Gastrocnemius medialis (tissue), 4 donors: ENCODE measurements around the gene PARD3. TPM values are rescaled to one million over a fixed set of nuclear protein-coding genes. Genes with fewer than 3 reads are reported as not detected.
A peak's percentile ranks its signal among the peaks of the same experiment; 100 is the strongest.

Experiments used
- ATAC-seq, 2 donors: fragments of 150-250 bp; one replicate each; pipeline ENCODE4 v1.9.1; 2016
- DNase-seq, 2 donors: peaks; one replicate each; pipeline ENCODE4 v3.0.0-alpha.2; 2019
- H3K27ac ChIP-seq, 4 donors: fragments of 200-600 bp; sonication (generic); 1 replicate in 1 of 4; 2 replicates in 3 of 4; pipeline ENCODE4 v1.5.1; 2016 to 2018; ENCODE audit warnings: mild to moderate bottlenecking in 2 of 4, moderate library complexity in 1 of 4
- H3K27me3 ChIP-seq, 3 donors: fragments of 200-600 bp; sonication (generic) in 2 of 3; 1 replicate in 1 of 3; 2 replicates in 2 of 3; pipeline versions ENCODE4 v1.5.1 to v1.6.0; 2016 to 2019; ENCODE audit warnings: mild to moderate bottlenecking in 1 of 3, moderate library complexity in 1 of 3
- H3K36me3 ChIP-seq, 2 donors: fragments of 200-600 bp; sonication (generic) in 1 of 2; one replicate each; pipeline ENCODE4 v1.5.1; 2017 to 2018
- H3K4me1 ChIP-seq, 2 donors: fragments of 200-600 bp; sonication (generic) in 1 of 2; one replicate each; pipeline ENCODE4 v1.5.1; 2016 to 2017; ENCODE audit warnings: mild to moderate bottlenecking in 2 of 2
- H3K4me3 ChIP-seq, 4 donors: fragments of 200-600 bp; sonication (generic) in 3 of 4; 1 replicate in 1 of 4; 2 replicates in 3 of 4; pipeline ENCODE4 v1.5.1; 2016 to 2019; ENCODE audit warnings: mild to moderate bottlenecking in 2 of 4
- H3K9me3 ChIP-seq, 3 donors: fragments of 200-600 bp; sonication (generic) in 2 of 3; 1 replicate in 1 of 3; 2 replicates in 2 of 3; pipeline ENCODE4 v1.5.1; 2016 to 2019
- CTCF ChIP-seq, 5 experiments: fragments of 450-650 bp in 3 of 5; fragments of 200-600 bp in 2 of 5; sonication (generic) in 2 of 5; IDR thresholded peaks in 4 of 5; conservative IDR thresholded peaks in 1 of 5; 1 replicate in 4 of 5; 2 replicates in 1 of 5; pipeline ENCODE4 v1.5.1; 2016 to 2019; ENCODE audit warnings: antibody characterized with exemption in 5 of 5, mild to moderate bottlenecking in 3 of 5, moderate library complexity in 3 of 5
- POLR2A ChIP-seq, 2 donors: fragments of 450-650 bp; IDR thresholded peaks; one replicate each; pipeline ENCODE4 v1.6.1; 2017; ENCODE audit warnings: antibody characterized with exemption in 2 of 2, mild to moderate bottlenecking in 2 of 2, moderate library complexity in 2 of 2
- in situ Hi-C, 4 donors: fragments of 200-750 bp; cut with MboI; loops; one replicate each; pipeline versions ENCODE4 v1.15.0 to v1.8.0; 2017; ENCODE audit warnings: low sequenced_read_pairs in 4 of 4
- intact Hi-C: fragments of 100-400 bp; cut with DNase I; formaldehyde crosslinking; loops from one replicate; pipeline ENCODE4 v1.15.1; 2023; ENCODE audit warnings: low total_unique reads
- total RNA-seq, 4 donors: library from RNA; depleted of rRNA; stranded (reverse); fragments of >200 nt; gene quantifications; one replicate each; pipeline versions ENCODE4 v1.1.0 to v1.2.3, GENCODE V29; 2016

Gene PARD3
- total RNA-seq, 4 donors from 2014 or later: 64.6 to 75.8 (median 68.3) TPM

- Histone ChIP-seq H3K9me3 (no peaks in the 10 kb centered on the region), H3K4me3 (no peak overlapping the region), H3K4me1 (peaks cover 14 to 16% of the 10 kb centered on the region in 2 donors), H3K27me3 (no peaks in the 10 kb centered on the region), H3K36me3 (no peaks in the 10 kb centered on the region), H3K27ac (no peak overlapping the region)
- intact Hi-C loops (no loop called here), in situ Hi-C loops (loop anchor here in 1 of 4 donors (25.0 kb wide), 1 partner anchor 165 kb away; no protein-coding TSS in a partner anchor)
- TF ChIP-seq CTCF (IDR thresholded peaks at IDR 0.05 in 4 of 5, conservative IDR thresholded peaks at IDR 0.05 in 1 of 5) (no peak), POLR2A (IDR thresholded peaks at IDR 0.05) (no peak)
- DNase-seq: no peak
- no peak for ATAC-seq
These were observed 12.0 kb upstream of the PARD3 start for GRCh38 chr10:34826857-34827766.

- H3K36me3 ChIP-seq: no peaks in the 10 kb centered on the region
- intact Hi-C loops (no loop called here), in situ Hi-C loops (loop anchor here in 1 of 4 donors (25.0 kb wide), 1 partner anchor 164 kb away; no protein-coding TSS in a partner anchor)
- peak overlapping the region in 1 of 4 donors; percentile 36 for H3K27ac ChIP-seq
- no peaks in the 10 kb centered on the region for H3K9me3 ChIP-seq
- no peak overlapping the region for H3K4me3 ChIP-seq
- H3K4me1 ChIP-seq: peaks cover 14 to 16% of the 10 kb centered on the region in 2 donors
- no peaks in the 10 kb centered on the region for H3K27me3 ChIP-seq
- TF ChIP-seq POLR2A (IDR thresholded peaks at IDR 0.05) (no peak), CTCF (IDR thresholded peaks at IDR 0.05 in 4 of 5, conservative IDR thresholded peaks at IDR 0.05 in 1 of 5) (no peak)
- no peak for DNase-seq
- ATAC-seq: no peak
These were observed 11.1 kb upstream of the PARD3 start for GRCh38 chr10:34826221-34826620.

GRCh38 chr10:34825414-34825813 lies 10.3 kb upstream of the PARD3 start:
- in situ Hi-C loops: loop anchor here in 1 of 4 donors (25.0 kb wide), 1 partner anchor 163 kb away; no protein-coding TSS in a partner anchor
- Histone ChIP-seq H3K36me3 (no peaks in the 10 kb centered on the region), H3K9me3 (no peaks in the 10 kb centered on the region), H3K4me1 (peaks cover 14 to 16% of the 10 kb centered on the region in 2 donors), H3K27me3 (no peaks in the 10 kb centered on the region), H3K4me3 (no peak overlapping the region), H3K27ac (peak overlapping the region in 2 of 4 donors; percentile 13 to 36)
- intact Hi-C loops: no loop called here
- ATAC-seq (peak; percentile 79 to 80), DNase-seq (no peak)
- no peak for TF ChIP-seq CTCF (IDR thresholded peaks at IDR 0.05 in 4 of 5, conservative IDR thresholded peaks at IDR 0.05 in 1 of 5)
- no peak for TF ChIP-seq POLR2A (IDR thresholded peaks at IDR 0.05)

- DNase-seq: no peak
- Histone ChIP-seq H3K4me1 (peaks cover 14 to 16% of the 10 kb centered on the region in 2 donors), H3K36me3 (no peaks in the 10 kb centered on the region), H3K9me3 (no peaks in the 10 kb centered on the region), H3K4me3 (no peak overlapping the region), H3K27me3 (no peaks in the 10 kb centered on the region), H3K27ac (peak overlapping the region in 2 of 4 donors; percentile 13 to 36)
- in situ Hi-C loops: loop anchor here in 3 of 4 donors (25.0 kb wide), 1 partner anchor 163 kb away; no protein-coding TSS in a partner anchor
- ATAC-seq: peak; percentile 18 to 28
- peak in 2 of 5 experiments; percentile 28 to 44 for TF ChIP-seq CTCF (IDR thresholded peaks at IDR 0.05 in 4 of 5, conservative IDR thresholded peaks at IDR 0.05 in 1 of 5)
- TF ChIP-seq POLR2A (IDR thresholded peaks at IDR 0.05): no peak
- intact Hi-C loops: no loop called here
These were observed 9.8 kb upstream of the PARD3 start for GRCh38 chr10:34824870-34825269.
